Hepatocyte (in vitro differentiated cells): ENCODE data around the gene FAM181A. TPM values are rescaled to one million over a fixed set of nuclear protein-coding genes. Genes with fewer than 3 reads are reported as not detected.
A peak's percentile ranks its signal among the peaks of the same experiment; 100 is the strongest.

Experiments
- DNase-seq: peaks from one replicate; pipeline ENCODE4 v3.0.0-alpha.2; 2016; ENCODE audit warnings: low spot score
- H2AFZ ChIP-seq: fragments of 200-600 bp; sonication (generic); 2 replicates; pipeline ENCODE4 v1.6.0; 2016; ENCODE audit warnings: antibody characterized with exemption, mild to moderate bottlenecking
- H3K27ac ChIP-seq: fragments of 200-600 bp; sonication (generic); 2 replicates; pipeline ENCODE4 v1.5.1; 2016; ENCODE audit warnings: mild to moderate bottlenecking
- H3K27me3 ChIP-seq: fragments of 200-600 bp; sonication (generic); 2 replicates; pipeline ENCODE4 v1.6.1; 2016
- H3K36me3 ChIP-seq: fragments of 200-600 bp; sonication (generic); replicated peaks from 2 replicates; pipeline ENCODE4 v1.5.1; 2016; ENCODE audit warnings: low read depth; ENCODE audit not compliant: insufficient read depth
- H3K4me1 ChIP-seq: fragments of 200-600 bp; sonication (generic); 2 replicates; pipeline ENCODE4 v1.5.1; 2016; ENCODE audit warnings: mild to moderate bottlenecking, moderate library complexity; ENCODE audit not compliant: insufficient read depth
- H3K4me2 ChIP-seq: fragments of 200-600 bp; sonication (generic); 2 replicates; pipeline ENCODE4 v1.6.0; 2016
- H3K4me3 ChIP-seq: fragments of 200-600 bp; sonication (generic); 2 replicates; pipeline ENCODE4 v1.5.1; 2016; ENCODE audit warnings: mild to moderate bottlenecking
- H3K79me2 ChIP-seq: fragments of 200-600 bp; sonication (generic); 2 replicates; pipeline ENCODE4 v1.6.0; 2017; ENCODE audit warnings: mild to moderate bottlenecking
- H3K9me2 ChIP-seq: fragments of 200-600 bp; sonication (generic); replicated peaks from 2 replicates; pipeline ENCODE4 v1.6.0; 2017; ENCODE audit warnings: mild to moderate bottlenecking; ENCODE audit not compliant: insufficient read depth
- H3K9me3 ChIP-seq: fragments of 200-600 bp; sonication (generic); 2 replicates; pipeline ENCODE4 v1.5.1; 2016; ENCODE audit warnings: low read depth, mild to moderate bottlenecking
- H4K20me1 ChIP-seq: fragments of 200-600 bp; sonication (generic); 2 replicates; pipeline ENCODE4 v1.6.0; 2016; ENCODE audit warnings: mild to moderate bottlenecking; ENCODE audit not compliant: insufficient read depth, poor library complexity, severe bottlenecking
- CTCF ChIP-seq: fragments of 200-600 bp; sonication (generic); IDR thresholded peaks from 2 replicates; pipeline ENCODE4 v1.5.1; 2016; ENCODE audit warnings: antibody characterized with exemption, mild to moderate bottlenecking; ENCODE audit not compliant: poor library complexity
- EZH2 ChIP-seq: fragments of 200-600 bp; sonication (generic); IDR thresholded peaks from 2 replicates; pipeline ENCODE4 v1.6.1; 2016; ENCODE audit warnings: antibody characterized with exemption, mild to moderate bottlenecking, borderline replicate concordance
- EZH2phosphoT487 ChIP-seq: fragments of 200-600 bp; sonication (generic); IDR thresholded peaks from one replicate; pipeline ENCODE4 v1.6.1; 2018; ENCODE audit warnings: antibody characterized with exemption, mild to moderate bottlenecking, low read depth, moderate library complexity; ENCODE audit not compliant: unreplicated experiment, severe bottlenecking
- WGBS: methylation state at CpG from one replicate; pipeline ENCODE4 v1.1.6; 2016; ENCODE audit warnings: low lambda C conversion rate; ENCODE audit errors: missing lambda C conversion rate; 5-methylcytosine and 5-hydroxymethylcytosine counted together
- polyA plus RNA-seq: library from polyadenylated mRNA; unstranded; fragments of >200 nt; fragmentation: Nextera tagmentation; extraction: Ambion mirVana; gene quantifications from 2 replicates; pipeline ENCODE4 v1.2.1, GENCODE V29; 2016
- total RNA-seq: library from RNA; depleted of rRNA; stranded (reverse); fragments of >200 nt; gene quantifications from 2 replicates; pipeline ENCODE4 v1.2.3, GENCODE V29; 2014

FAM181A gene
- total and polyA plus RNA-seq, 2 experiments from 2014 or later = not detected

GRCh38 chr14:93946541-93947090 is 19.5 kb downstream of the FAM181A start:
- H3K9me2 ChIP-seq = no peaks in the 10 kb centered on the region
- no peaks in the 10 kb centered on the region for H3K27me3 ChIP-seq
- no peak overlapping the region for H3K4me3 ChIP-seq
- WGBS = 54% methylated on average over 7 of the region's 7 CpGs
- no peaks in the 10 kb centered on the region for H3K9me3 ChIP-seq
- H3K36me3 ChIP-seq = no peaks in the 10 kb centered on the region
- DNase-seq = peak; percentile 63
- TF ChIP-seq CTCF (no peak), EZH2 (no peak), EZH2phosphoT487 (no peak)
- H3K27ac ChIP-seq = peak overlapping the region; percentile 88
- no peaks in the 10 kb centered on the region for H4K20me1 ChIP-seq
- H3K79me2 ChIP-seq = no peaks in the 10 kb centered on the region
- H2AFZ ChIP-seq = no peak overlapping the region
- H3K4me1 ChIP-seq = peaks cover 3% of the 10 kb centered on the region
- no peak overlapping the region for H3K4me2 ChIP-seq

GRCh38 chr14:93947282-93947681 is 20.1 kb downstream of the FAM181A start:
- 86% methylated on average over 19 of the region's 19 CpGs for WGBS
- H3K27me3 ChIP-seq = no peaks in the 10 kb centered on the region
- TF ChIP-seq EZH2 (no peak), CTCF (no peak), EZH2phosphoT487 (no peak)
- no peak overlapping the region for H2AFZ ChIP-seq
- no peaks in the 10 kb centered on the region for H4K20me1 ChIP-seq
- no peak overlapping the region for H3K4me2 ChIP-seq
- H3K4me3 ChIP-seq = no peak overlapping the region
- no peaks in the 10 kb centered on the region for H3K36me3 ChIP-seq
- peak overlapping the region; percentile 65 for H3K27ac ChIP-seq
- H3K9me2 ChIP-seq = no peaks in the 10 kb centered on the region
- no peaks in the 10 kb centered on the region for H3K9me3 ChIP-seq
- DNase-seq = no peak
- H3K4me1 ChIP-seq = peaks cover 3% of the 10 kb centered on the region
- H3K79me2 ChIP-seq = no peaks in the 10 kb centered on the region

GRCh38 chr14:93949511-93950075 is 22.4 kb downstream of the FAM181A start:
- H2AFZ ChIP-seq = no peak overlapping the region

More at GRCh38 chr14:93949511-93950075, 22.4 kb downstream of the FAM181A start:
- TF ChIP-seq CTCF = no peak
- TF ChIP-seq EZH2 = no peak
- no peak for TF ChIP-seq EZH2phosphoT487
- no peak overlapping the region for H3K4me3 ChIP-seq
- no peaks in the 10 kb centered on the region for H3K9me3 ChIP-seq
- 97% methylated on average over 13 of the region's 13 CpGs for WGBS
- no peaks in the 10 kb centered on the region for H4K20me1 ChIP-seq
- H3K4me2 ChIP-seq = no peak overlapping the region
- no peaks in the 10 kb centered on the region for H3K27me3 ChIP-seq
- H3K36me3 ChIP-seq = no peaks in the 10 kb centered on the region
- no peak for DNase-seq
- H3K27ac ChIP-seq = no peak overlapping the region
- H3K4me1 ChIP-seq = peaks cover 3% of the 10 kb centered on the region
- H3K9me2 ChIP-seq = no peaks in the 10 kb centered on the region
- H3K79me2 ChIP-seq = no peaks in the 10 kb centered on the region
